Measurements from ENCODE around the gene TMTC2. TPM values are rescaled to one million over a fixed set of nuclear protein-coding genes. Genes with fewer than 3 reads are reported as not detected.

Gene TMTC2
- total RNA-seq, 4 donors from 2014 or later: 18.8 to 30.7 (median 21.0) TPM

- TF ChIP-seq CTCF (IDR thresholded peaks at IDR 0.05): no peak
- TF ChIP-seq POLR2A (IDR thresholded peaks at IDR 0.05): no peak
- WGBS, 2 donors: 75 to 88% methylated on average over 1 of the region's 1 CpG
- Histone ChIP-seq H3K36me3 (no peaks in the 10 kb centered on the region), H3K4me3 (replicated peaks in 1 of 3) (no peak overlapping the region), H3K27me3 (no peaks in the 10 kb centered on the region), H3K4me1 (no peaks in the 10 kb centered on the region), H3K9me3 (no peaks in the 10 kb centered on the region), H3K27ac (no peak overlapping the region)
- no peak for DNase-seq
- intact Hi-C loops (cut with DNase I): no loop called here
These were observed 378.9 kb downstream of the TMTC2 start for GRCh38 chr12:83065562-83065961.

GRCh38 chr12:83067981-83068380, 381.3 kb downstream of the TMTC2 start:
- H3K27ac ChIP-seq: no peak overlapping the region
- TF ChIP-seq POLR2A (IDR thresholded peaks at IDR 0.05): no peak
- TF ChIP-seq CTCF (IDR thresholded peaks at IDR 0.05): no peak
- DNase-seq: no peak
- intact Hi-C loops (cut with DNase I): no loop called here
- H3K36me3 ChIP-seq: no peaks in the 10 kb centered on the region
- H3K27me3 ChIP-seq: no peaks in the 10 kb centered on the region
- H3K4me1 ChIP-seq: no peaks in the 10 kb centered on the region
- H3K4me3 ChIP-seq (replicated peaks in 1 of 3): no peak overlapping the region
- no peaks in the 10 kb centered on the region for H3K9me3 ChIP-seq

DNA sequence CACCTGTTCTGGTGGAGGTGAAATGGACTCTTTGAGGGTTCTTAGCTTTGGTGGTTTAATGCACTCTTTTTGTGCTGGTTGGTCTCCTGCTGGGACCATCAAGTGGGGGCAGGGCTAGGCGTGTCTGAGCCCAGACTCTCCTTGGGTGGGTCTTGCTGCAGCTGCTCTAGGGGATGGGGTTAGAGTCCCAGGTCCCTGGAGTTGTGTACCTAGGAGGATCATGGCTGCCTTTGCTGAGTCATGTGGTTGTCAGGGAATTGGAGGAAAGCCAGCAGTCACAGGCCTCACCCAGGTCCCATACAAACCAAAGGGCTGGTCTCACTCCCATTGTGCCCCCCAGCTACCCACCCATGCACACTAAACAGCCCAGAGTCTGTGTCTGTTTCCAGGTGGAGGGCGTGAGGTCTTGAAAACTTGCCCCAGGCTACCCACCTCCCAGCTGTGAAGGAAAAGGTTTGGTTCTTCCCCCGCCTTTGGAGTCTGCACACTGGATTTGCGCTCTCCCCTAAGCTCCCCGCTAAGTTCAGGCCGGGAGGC, 387.7 kb downstream of the TMTC2 start:
- H3K4me1 ChIP-seq: no peaks in the 10 kb centered on the region
- no peaks in the 10 kb centered on the region for H3K9me3 ChIP-seq
- intact Hi-C loops (cut with DNase I): no loop called here
- WGBS, 2 donors: 93 to 96% methylated on average over 5 to 6 of the region's 6 CpGs
- TF ChIP-seq POLR2A (IDR thresholded peaks at IDR 0.05) (no peak), CTCF (IDR thresholded peaks at IDR 0.05) (no peak)
- no peak overlapping the region for H3K27ac ChIP-seq
- H3K27me3 ChIP-seq: no peaks in the 10 kb centered on the region
- no peak overlapping the region for H3K4me3 ChIP-seq (replicated peaks in 1 of 3)
- H3K36me3 ChIP-seq: no peaks in the 10 kb centered on the region
- no peak for DNase-seq

DNA sequence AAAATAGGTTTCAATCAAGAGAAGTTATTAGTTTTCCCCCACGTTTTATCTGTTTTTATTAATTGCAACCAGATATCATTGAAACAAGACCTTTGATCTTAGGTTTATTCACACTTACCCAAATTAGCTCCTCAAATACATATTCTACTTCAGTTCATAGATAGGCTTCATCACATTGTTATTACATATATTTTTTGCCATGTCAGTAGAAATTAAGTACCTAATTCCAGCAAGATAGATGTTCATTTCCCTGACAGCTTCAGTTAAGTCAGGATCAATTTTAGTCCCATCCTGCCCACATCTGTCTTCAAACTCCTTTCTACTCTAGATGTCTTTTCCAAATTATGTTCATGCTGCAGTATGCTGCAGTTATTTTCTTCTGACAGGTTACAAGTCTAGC, 388.8 kb downstream of the TMTC2 start:
- no peak overlapping the region for H3K27ac ChIP-seq
- 90 to 96% methylated on average over 1 of the region's 1 CpG for WGBS, 2 donors

DNA sequence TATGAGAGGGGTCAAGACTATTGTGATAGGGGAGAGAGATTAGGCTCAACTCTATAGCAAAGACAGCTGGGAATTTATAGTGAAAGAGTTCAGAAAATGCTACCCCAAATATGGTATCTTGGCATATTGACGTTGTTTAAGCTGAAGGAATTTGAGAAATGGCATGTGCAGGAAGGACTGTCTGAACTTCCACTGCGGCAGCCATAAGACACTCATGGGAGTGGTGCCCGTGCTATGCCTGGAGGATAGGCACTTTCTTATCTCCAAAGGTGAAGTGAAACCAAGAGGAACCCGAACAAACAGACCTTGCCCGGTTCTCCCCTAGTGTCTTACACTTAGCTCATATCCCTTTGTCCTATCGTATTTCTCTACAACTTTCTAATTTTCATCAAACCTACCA, 390.3 kb downstream of the TMTC2 start:
- TF ChIP-seq POLR2A (IDR thresholded peaks at IDR 0.05): no peak
- no peak for DNase-seq
- H3K4me3 ChIP-seq (replicated peaks in 1 of 3): no peak overlapping the region
- WGBS, 2 donors: 93% methylated on average over 6 of the region's 6 CpGs
- H3K36me3 ChIP-seq: no peaks in the 10 kb centered on the region
- no peaks in the 10 kb centered on the region for H3K9me3 ChIP-seq
- no peak overlapping the region for H3K27ac ChIP-seq
- H3K27me3 ChIP-seq: no peaks in the 10 kb centered on the region
- intact Hi-C loops (cut with DNase I): no loop called here
- H3K4me1 ChIP-seq: no peaks in the 10 kb centered on the region

More for the DNA sequence above, 388.8 kb downstream of the TMTC2 start:
- no peaks in the 10 kb centered on the region for H3K27me3 ChIP-seq
- no peak for DNase-seq
- H3K36me3 ChIP-seq: no peaks in the 10 kb centered on the region
- TF ChIP-seq POLR2A (IDR thresholded peaks at IDR 0.05) (no peak), CTCF (IDR thresholded peaks at IDR 0.05) (no peak)
- no peak overlapping the region for H3K4me3 ChIP-seq (replicated peaks in 1 of 3)
- intact Hi-C loops (cut with DNase I): no loop called here
- no peaks in the 10 kb centered on the region for H3K9me3 ChIP-seq
- no peaks in the 10 kb centered on the region for H3K4me1 ChIP-seq
